HG03097 (cell line): ENCODE data around the gene TK1.
"Not testable (repeated sequence)": the region's sequence is repeated elsewhere in the genome, so short reads cannot be mapped to it uniquely, and the experiment has no call there.

Experiments
- ATAC-seq: cut with Tn5 transposase; IDR thresholded peaks from one replicate; pipeline ENCODE4 v1.9.1; 2021; ENCODE audit not compliant: unreplicated experiment, low FRiP score

Gene TK1, protein sequence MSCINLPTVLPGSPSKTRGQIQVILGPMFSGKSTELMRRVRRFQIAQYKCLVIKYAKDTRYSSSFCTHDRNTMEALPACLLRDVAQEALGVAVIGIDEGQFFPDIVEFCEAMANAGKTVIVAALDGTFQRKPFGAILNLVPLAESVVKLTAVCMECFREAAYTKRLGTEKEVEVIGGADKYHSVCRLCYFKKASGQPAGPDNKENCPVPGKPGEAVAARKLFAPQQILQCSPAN

DNA sequence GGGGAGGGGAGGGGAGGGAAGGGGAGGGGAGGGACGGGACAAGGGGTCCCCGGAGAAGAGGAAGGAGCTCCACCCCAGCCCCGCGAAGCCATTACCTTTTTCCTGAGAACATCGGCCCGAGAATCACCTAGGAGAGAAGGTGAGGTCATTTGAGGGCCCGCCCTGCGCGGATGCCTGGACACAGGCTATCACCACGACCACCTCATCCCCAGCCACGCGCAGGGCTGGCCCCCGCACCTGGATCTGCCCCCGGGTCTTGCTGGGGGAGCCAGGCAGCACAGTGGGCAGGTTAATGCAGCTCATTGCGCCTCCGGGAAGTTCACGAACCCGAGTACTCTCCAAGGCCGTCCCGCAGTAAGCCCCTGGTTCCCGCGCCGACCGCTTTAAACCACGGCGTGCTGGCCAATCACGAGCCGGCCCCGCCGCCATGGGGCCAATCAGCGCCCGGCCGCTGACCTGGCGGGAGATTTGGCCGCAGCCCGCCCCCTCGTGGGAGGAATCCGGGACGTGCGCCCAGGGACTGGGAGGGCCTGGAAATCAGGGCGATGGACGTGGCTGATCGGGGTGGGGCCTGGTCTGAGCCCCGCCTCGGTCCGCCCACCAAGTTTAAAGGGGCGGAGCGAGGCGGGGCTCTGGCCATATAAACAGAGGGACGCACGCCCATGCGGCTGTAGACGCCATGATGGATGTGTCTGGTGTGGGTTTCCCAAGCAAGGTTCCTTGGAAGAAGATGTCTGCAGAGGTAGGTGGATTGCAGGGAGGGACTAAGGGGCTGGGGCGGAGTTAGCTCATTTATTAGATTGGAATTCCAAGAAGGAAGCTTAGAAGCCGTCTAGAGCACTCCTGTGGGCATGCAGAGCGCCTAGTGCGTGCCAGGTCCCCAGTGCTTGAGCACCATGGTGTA, at the start of gene TK1, which contains the start of gene AFMID:
TK1 (minus strand) TSS at position 361 of the 904 bp plus-strand sequence; CDS start at position 303, 58 bp downstream.
AFMID (plus strand) TSS at position 671 of the 904 bp plus-strand sequence; CDS start at position 680, 9 bp downstream.
- peak; percentile 93 for ATAC-seq

DNA sequence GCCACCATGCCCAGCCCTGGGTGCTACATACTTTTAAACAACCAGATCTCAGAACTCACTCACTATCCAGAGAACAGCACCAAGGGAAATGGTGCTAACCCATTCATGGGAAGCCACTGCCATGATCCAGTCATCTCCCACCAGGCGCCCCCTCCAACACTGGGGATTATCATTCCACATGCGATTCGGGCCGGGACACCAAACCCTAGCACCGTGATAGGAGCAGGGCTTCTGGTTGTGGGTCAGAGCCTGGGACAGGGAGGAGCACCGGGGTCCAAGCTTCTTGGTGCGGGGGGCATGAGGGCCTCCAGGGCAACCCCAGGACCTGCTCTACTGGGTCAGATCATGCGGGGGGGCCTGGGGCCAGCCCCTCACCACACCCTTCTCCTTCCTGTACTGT, 49.0 kb upstream of the TK1 start:
- ATAC-seq, result no peak

DNA sequence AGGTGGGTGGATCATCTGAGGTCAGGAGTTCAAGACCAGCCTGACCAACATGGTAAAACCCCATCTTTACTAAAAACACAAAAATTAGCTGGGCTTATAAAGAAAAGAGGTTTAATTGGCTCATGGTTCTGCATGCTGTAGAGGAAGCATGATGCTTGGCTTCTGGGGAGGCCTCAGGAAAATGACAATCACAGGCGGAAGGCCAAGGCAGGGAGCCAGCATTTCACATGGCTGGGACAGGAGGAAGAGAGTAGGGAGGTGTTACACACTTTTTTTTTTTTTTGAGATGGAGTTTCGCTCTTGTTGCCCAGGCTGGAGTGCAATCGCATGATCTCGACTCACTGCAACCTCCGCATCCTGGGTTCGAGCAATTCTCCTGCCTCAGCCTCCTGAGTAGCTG, 48.2 kb upstream of the TK1 start:
- ATAC-seq, result not testable (repeated sequence)

DNA sequence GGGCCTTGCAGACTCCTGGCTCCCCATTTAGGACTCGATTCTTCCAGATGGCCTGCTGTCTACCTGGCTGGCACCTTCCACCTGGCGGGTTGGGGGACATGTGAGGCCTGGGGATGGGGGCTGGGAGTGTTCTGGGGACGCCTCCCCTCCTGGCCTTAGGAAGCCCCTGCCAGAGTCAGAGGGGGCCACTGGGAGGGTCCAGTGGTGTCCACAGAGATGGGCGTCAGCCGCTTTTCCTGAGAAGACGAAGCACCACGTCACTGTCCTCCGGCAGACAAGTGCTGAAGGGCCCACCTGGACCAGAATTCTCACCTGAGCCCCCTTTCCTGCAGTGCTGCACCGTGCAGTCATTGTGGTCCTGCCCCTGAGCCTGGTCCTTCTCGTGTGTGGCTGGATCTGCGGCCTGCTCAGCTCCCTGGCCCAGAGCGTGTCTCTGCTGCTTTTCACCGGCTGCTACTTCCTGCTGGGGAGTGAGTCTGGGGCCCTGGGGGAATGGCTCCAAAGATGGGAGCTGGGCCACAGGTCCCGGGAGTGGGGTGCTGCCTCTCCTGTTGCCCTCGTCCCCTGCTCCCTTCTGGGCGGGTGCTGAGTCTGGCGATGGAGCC, 47.5 kb upstream of the TK1 start:
- no peak for ATAC-seq

DNA sequence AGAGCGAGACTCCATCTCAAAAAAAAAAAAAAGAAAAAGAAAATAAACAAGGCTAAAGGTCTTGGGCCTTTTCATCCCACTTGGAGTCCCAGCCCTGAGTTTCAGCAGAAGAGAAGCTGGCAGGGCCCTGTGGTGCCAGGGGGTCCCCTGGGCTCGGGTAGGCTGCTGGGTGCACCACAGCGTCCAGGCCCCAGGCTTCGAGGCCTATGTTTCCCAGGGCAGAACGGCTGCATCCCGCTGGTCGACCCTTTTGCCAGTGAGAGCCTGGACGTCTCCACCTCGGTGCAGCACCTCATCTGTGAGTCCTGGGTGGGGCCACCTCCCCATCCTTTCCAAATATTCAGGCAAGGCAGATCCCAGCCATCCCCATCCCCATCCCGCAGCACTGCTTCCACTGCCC, 46.8 kb upstream of the TK1 start:
- ATAC-seq, result no peak

DNA sequence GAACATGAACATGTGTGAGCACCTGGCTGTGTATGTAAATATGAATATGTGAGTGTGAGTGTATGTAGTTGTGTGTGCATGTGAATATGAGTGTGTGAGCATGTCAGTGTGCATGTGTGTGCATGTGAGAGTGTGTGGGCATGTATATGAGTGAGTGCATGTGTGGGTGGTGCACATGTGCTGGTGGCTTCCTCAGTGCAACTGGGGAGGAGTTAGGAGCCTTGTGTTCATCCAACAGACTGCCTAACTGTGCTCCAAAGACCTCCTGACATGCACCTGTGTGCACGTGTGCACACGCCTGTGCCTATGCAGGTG, 46.0 kb upstream of the TK1 start:
- no peak for ATAC-seq

DNA sequence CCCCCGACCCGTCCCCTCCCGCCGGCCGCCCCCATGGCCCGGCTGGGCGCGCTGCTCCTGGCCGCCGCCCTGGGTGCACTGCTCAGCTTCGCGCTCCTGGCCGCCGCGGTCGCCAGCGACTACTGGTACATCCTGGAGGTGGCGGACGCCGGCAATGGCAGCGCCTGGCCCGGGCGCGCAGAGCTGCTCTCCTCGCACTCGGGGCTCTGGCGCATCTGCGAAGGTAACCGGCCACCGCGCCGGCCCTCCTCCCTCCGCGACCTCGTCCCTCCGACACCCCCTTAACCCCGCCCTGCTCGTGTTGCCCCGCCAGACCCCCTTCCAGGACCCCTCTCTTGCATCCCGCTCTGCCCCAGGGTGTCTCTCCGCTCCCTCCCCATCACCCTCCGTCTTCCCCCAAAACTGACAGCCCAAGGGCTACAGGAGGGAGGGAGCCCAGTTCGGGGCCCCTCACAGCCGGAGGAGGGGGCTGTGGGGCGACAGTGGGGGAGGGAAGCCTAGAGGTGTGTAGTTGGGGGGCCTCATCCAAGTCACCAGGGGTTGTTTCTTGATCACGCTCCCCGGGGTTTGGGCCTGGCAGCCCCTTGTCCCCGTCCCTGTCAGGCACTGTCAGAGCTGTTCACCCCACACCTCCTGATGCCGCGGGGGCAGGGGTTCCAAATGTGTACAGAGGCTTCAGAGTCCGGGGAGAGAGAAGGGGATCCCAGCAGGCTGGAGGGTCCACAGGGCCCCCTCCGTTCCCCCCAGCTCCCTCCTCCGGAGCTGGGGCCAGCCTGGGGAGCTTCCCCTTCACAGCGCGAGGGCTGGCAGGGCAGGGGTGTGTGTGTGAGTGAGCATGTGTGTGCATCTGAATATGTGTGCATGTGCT, 45.4 kb upstream of the TK1 start:
- ATAC-seq, result no peak

DNA sequence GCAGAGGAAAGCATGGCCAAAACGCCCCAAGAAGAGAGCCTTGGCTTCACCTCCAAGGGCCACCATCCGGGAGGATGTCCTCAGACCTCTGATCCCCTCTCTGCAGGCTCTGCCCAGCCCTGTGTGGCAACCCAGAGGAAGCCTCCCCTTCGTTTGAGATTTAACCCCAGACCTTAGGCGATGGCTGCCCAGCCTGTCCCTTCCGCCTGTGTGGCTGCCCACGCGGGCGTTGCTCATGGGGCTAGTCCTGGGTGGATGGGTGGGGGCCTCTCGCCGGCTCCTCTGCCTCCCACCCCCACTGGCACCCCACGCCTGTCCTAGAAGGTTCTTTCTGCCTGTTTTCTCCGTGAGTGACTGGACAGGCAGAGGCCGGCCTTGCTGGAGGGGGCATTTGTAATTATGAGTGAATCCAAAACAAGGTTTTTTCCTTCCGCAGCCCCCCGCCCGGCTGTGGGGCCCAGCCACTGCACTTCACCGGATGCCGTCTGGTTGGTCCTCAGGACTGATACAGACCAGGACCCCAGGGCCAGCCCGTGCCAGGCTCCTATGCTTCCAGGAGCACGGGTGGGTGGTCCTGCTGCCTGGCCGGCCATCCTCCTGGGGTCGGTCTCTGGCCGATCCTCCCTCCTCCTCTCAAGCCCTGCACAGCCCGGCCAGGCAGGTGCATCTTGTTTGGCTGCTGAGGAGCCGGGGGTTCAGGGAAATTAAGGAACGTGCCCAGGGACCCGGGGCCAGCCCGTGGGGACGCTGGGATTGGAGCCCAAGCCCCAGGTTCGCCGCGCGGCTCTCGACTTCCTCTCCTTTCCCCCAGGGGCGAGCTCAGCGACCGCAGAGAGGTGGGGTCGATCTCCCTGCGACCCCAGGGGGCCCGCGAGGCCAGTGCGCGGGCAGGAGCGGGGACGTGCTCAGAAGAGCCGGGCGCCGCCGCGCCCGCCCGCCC, 44.4 kb upstream of the TK1 start, which contains the start of gene TMEM235:
TMEM235 (plus strand) TSS at position 636 of the 940 bp plus-strand sequence. CDS start 393 bp downstream, outside the sequence.
- no peak for ATAC-seq

DNA sequence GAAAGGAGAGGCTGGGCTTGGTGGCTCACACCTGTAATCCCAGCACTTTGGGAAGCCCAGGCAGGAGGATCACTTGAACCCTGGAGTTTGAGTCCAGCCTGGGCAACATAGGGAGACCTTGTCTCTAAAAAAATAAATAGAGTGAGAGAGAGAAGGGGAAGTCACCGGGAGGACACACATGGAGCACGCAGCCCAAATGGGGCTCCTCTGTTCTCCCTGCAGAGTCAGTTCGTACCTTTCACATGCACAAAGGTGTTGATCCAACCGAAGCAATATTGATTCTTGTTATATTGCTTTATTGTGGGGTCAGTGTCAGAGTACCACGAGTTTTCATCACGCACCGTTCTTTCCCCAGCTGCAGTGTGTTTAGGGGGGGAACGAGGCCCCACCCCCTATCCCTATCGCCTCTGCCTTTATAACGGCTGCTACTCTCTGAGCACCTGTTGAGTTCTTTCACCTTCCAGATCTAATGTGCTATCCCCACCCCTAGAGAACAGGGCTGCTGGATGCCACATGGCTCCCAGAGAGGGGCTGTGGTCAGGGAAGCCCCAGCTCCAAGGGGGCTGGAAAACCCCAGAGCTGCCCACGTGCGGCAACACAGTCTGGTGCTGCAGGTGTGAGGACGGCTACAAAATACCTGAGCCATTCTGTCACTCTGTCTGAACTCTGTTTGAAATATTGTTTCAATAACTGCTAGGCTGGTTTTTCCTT, 43.6 kb upstream of the TK1 start:
- no peak for ATAC-seq

DNA sequence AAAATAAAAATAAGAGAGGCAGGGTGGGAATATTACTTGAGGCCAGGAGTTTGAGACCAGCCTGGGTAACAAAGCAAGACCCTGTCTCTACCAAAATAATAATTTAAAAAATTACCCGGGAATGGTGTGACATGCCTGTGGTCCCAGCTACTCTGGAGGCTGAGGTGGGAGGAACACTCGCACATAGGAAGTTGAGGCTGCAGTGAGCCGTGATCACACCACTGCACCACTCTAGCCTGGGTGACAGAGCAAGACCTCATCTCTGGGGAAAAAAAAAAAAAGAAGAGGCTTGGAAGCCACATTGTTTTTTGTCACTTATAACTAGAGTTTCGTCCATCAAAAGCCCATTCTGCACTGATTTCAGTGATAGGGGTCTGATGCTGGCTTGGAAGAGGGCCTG, 41.3 kb upstream of the TK1 start:
- ATAC-seq, result no peak

DNA sequence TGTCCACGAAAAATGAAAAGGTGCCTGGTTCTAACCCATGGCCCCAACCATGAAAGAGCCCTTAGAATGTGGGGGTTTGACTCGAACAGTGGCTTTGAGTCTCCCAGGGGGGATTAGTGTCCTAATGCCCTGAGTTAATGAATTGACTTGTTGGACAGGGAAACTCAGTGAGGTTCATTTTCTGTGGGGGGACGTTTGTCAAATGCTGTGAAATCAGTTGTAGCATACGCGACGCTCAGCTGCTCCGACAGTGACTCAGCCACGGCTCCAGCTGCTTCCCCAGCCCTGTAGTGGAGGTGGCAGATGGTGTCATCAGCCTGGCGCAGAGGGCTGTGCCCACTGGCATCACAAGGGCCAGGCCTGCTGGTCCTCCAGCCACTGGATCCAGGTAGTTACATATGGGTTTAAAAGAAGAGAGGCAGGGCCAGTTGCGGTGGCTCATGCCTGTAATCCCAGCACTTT, 40.6 kb upstream of the TK1 start:
- ATAC-seq, result no peak

DNA sequence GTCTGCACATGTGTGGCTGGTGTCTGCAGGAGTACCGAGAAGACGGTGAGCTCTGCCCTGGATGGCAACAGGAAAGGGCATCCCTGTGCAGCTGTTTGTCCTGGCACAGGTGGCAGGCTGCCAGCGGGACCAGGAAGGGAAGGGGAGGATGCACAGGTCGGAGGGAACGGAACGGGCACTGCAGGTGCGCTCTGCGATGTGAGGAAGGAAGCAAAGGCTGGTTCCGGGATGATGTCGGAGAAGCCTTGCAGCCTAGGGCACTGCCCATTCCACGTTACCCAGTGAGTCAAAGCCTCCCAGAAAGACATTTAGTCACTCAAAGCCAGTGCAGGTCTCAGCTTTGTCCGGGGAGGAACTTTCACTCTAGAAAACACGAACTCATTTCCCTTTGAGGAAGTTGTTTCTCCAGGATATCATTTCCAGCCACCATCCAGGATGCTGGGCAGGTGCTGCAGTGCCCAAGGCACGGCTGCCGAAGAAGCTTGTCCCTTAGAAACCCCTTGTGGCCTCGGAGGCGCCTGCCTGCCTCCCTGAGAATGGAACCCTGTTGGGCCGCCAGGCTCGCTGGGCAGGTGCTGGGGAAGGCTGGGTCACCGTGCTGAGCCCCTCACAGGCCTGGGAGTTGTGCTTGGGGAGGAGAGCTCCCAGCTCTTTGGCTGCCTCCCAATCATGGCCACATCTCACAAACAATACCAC, 40.1 kb upstream of the TK1 start:
- ATAC-seq, result no peak

DNA sequence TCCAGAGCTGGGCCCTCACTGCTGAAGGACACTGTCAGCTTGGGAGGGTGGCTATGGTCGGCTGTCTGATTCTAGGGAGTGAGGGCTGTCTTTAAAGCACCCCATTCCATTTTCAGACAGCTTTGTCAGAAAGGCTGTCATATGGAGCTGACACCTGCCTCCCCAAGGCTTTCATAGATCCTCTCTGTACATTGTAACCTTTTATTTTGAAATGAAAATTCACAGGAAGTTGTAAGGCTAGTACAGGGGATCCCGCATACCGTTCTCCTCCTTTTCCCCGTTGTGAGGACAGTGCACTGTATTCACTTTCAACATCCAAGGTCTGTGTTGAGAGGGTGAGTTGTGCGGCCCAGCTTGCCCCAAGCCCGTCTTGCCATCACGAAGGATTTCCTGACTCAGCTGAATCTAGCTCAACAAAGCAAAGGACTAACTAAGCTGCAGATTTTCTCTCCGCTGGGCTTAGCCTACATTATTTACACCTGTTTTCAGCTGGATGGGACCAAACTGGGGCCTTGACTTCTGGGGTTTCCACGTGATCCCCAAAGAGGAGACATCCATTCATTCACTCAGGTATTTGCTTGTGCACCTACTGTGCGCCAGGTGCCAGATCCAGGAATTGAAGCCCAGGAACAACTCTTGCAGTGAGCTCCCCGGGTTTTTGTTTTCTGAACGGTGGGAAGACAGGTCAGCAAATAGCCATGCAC, 39.4 kb upstream of the TK1 start:
- no peak for ATAC-seq

DNA sequence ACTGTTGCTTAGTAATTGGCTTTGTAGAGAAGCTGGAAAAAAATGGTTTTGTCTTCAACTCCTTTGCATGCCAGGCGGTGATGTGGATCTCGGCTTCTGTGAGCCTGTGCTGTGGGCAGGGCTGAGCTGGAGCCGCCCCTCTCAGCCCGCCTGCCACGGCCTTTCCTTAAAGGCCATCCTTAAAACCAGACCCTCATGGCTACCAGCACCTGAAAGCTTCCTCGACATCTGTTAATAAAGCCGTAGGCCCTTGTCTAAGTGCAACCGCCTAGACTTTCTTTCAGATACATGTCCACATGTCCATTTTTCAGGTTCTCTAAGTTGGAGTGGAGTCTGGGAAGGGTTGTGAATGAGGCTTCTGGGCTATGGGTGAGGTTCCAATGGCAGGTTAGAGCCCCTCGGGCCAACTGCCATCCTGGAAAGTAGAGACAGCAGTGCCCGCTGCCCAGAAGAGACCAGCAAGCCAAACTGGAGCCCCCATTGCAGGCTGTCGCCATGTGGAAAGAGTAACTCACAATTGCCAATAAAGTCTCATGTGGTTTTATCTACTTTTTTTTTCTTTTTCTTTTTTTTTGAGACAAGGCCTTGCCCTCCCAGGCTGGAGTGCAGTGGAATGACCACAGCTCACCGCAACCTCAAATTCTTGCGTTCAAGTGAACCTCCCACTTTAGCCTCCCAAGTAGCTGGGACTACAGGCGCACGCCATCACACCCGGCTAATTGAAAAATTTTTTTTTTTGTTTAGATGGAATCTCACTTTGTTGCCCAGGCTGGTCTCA, 38.4 kb upstream of the TK1 start:
- no peak for ATAC-seq

DNA sequence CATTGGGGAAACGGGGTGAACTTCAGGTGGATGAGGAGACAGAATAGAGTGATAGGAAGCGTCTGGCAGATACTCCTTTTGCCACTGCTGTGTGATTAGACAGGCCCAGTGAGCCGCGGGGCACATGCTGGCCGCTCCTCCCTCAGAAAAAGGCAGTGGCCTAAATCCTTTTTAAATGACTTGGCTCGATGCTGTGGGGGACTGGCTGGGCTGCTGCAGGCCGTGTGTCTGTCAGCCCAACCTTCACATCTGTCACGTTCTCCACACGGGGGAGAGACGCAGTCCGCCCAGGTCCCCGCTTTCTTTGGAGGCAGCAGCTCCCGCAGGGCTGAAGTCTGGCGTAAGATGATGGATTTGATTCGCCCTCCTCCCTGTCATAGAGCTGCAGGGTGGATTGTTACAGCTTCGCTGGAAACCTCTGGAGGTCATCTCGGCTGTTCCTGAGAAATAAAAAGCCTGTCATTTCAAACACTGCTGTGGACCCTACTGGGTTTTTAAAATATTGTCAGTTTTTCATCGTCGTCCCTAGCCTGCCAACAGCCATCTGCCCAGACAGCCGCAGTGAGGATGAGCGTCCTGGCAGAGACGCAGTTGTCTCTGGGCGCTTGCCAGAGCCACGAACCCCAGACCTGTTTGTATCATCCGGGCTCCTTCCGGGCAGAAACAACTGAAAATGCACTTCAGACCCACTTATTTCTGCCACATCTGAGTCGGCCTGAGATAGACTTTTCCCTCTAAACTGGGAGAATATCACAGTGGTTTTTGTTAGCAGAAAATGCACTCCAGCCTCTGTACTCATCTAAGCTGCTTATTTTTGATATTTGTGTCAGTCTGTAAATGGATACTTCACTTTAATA, 37.6 kb upstream of the TK1 start:
- no peak for ATAC-seq

DNA sequence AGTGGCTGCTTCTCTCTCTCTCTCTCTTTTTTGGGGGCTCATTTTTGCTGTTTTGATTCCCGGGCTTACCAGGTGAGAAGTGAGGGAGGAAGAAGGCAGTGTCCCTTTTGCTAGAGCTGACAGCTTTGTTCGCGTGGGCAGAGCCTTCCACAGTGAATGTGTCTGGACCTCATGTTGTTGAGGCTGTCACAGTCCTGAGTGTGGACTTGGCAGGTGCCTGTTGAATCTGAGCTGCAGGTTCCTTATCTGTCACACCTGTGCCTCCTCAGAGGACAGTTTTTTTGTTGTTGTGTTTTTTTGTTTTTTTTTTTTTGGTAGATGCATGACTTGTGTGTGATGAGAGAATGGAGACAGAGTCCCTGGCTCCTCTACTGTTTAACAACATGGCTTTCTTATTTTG, 36.9 kb upstream of the TK1 start:
- ATAC-seq, result no peak
